Right hindlimb (tissue), 1 donor: Measurements from ENCODE around the gene OR52K2.
"Not testable (repeated sequence)": the region's sequence is repeated elsewhere in the genome, so short reads cannot be mapped to it uniquely, and the experiment has no call there.

Source experiments
- DNase-seq: peaks from one replicate; pipeline ENCODE4 v3.0.0-alpha.2; 2018

OR52K2 gene

DNA sequence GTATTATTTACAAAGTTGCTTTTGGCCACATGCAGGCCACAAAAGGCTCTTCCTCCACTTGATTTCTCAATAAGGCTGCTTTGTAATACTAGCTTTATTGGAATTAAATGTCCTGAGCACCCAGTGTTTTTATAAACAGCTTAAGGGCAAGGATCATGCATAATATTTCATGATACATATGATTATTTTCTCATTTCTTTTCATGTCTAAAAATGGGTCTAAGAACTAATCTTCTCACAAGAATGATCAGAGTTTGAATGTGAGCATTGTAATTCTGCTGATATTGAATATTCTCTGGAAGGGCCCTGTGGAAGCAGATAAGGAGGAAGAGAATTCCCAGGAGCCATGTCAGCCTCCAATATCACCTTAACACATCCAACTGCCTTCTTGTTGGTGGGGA is at the start of gene OR52K2:
OR52K2 (plus strand) TSS at position 301 of the 400 bp plus-strand sequence; CDS start at position 346, 45 bp downstream.
- no peak for DNase-seq

DNA sequence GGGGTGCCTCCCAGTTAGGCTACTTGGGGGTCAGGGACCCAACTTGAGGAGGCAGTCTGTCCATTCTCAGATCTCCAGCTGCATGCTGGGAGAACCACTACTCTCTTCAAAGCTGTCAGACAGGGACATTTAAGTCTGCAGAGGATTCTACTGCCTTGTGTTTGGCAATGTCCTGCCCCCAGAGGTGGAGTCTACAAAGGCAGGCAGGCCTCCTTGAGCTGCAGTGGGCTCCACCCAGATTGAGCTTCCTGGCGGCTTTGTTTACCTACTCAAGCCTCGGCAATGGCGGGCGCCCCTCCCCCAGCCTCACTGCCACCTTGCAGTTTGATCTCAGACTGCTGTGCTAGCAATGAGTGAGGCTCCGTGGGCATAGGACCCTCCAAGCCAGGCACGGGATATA is 42.9 kb upstream of the OR52K2 start:
- DNase-seq = not testable (repeated sequence)

- no peak for DNase-seq
Measured at GRCh38 chr11:4416306-4416705, 32.8 kb upstream of the OR52K2 start.

DNA sequence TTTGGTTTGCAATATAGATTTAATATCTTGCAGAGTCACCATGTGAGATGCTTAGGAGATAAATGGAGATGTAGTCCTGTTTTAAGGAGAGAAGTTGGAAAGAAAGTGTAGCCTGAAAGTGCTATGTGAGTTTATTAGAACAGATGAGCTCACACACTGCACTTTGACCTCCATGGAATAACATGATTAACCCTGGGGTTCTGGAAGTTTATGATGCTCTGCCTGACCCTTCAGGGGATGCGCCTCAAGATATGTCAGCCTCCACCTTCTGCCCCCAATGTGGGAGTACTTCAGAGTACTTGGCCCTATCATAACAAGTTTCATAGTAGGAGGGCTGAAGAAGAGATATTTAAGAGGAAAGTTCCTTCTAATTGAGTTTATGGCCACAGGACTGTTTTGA is 32.3 kb upstream of the OR52K2 start:
- no peak for DNase-seq

- DNase-seq = no peak
Measured at GRCh38 chr11:4418403-4418802, 30.7 kb upstream of the OR52K2 start.

DNA sequence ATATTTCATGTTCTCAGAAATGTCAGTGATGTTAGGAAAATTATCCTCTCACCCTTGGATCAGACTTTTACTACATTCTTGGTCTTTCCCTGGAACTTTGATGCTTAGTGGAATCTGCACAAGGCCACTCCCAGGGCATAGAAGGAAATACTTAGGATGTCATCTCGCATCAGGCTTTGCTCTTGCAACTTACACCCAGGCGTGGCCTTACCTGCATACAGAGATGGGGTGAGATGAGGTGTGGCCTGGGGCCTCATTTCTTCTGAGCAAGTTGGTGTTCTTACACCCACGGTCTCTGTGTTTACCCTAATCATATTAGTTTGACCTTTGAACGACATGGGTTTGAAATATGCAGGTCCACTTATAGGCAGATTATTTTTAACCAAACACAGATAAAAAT is 19.0 kb upstream of the OR52K2 start:
- no peak for DNase-seq

- DNase-seq = no peak
Measured at GRCh38 chr11:4433856-4434255, 15.2 kb upstream of the OR52K2 start.

DNA sequence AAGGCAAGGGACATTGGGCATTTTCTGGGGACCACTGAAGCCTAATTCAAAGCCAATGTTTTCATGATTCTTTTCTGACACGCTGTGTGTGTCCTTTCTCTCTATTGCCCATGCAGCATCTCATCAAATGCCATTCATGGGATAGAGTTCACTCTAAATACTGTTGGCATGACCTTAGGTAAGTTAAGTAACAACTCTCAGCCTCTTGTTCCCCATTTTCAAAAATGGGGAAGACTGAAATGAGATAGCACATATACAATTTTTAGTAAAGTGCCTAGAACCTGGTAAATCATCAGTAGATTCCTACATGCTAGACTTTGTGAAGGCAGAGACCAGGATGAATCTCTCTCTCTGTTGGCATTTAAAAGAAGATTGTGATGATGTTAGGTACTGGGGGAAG is 12.7 kb upstream of the OR52K2 start:
- DNase-seq = no peak

DNA sequence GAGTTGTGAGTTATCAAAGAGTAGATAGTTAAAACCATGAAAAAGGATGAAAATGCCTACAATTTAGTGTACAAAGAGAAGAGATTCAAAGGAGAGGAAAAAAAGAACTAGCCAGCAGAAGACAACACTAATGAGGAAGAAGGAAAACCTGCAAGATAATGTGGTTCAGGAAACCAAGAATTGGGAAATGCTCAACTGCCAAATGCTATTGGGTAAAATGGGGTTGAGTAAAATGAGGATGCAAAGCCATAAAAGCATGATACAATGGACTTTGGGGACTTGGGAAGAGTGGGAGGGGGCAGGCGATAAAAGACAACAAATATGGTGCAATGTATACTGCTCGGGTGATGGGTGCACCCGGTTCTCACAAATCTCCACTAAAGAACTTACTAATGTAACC is 7.6 kb upstream of the OR52K2 start:
- DNase-seq = no peak

- DNase-seq = no peak
Measured at GRCh38 chr11:4443232-4443891, 5.7 kb upstream of the OR52K2 start.

DNA sequence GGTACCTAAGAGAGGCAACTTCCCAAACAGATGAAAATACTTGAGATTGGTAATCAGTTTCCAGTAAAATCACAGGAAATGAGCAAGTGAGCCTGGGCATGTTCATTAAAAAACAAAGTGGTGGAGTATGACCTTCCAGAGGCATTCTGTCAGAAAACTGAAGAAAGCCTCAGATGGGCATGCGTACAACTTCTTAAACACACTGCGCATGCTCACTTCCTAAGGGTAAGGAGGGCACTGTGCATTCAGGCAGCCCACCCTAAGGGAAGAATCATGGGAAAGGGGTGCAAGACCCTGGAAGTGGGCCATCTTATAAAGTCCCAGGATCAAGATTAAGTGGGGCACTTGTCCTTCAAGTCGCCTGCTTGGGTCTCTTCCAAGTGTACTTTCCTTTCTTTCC is 4.0 kb downstream of the OR52K2 start:
- no peak for DNase-seq

GRCh38 chr11:4454021-4454420 is 4.9 kb downstream of the OR52K2 start:
- DNase-seq = no peak

DNA sequence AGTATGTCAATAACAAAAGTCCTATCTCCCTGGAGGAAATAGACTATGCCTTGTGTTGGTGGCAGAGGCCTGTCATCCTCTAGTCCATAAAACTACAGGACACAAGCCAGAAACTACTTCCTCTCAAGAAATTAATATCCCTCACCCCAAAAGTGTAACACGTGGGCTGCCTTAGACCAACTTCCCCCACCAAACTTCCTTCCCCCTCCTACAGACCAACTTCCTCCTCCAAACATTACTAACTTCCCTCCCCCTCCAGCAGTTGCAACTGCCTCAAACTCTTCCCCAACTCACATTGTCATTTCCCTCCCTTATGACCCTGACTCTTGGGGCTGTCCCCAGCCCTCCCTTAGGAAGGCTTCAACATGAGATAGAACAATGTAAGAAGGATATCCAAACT is 6.3 kb downstream of the OR52K2 start:
- no peak for DNase-seq

GRCh38 chr11:4459500-4459899 is 10.4 kb downstream of the OR52K2 start:
- no peak for DNase-seq

DNA sequence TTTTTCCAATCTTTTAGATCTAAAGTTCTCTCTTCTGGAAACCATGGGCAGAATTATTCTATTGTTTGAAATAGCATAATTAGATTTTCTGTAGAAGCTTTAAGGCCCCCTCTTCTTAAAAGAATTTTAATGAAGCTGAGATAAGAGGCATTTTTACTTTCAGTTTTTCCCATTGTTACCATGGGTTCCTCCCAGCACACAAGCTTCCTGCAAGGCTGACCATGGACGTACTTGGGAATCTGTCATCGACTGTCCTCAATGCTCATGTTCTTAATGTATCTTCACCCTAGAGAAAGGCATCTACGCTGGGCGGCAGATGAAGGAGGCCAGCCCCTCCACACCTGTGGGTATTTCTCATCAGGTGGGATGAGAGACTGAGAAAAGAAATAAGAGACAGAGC is 11.1 kb downstream of the OR52K2 start:
- DNase-seq = no peak

- DNase-seq = no peak
Measured at GRCh38 chr11:4464216-4465159, 15.4 kb downstream of the OR52K2 start.

DNA sequence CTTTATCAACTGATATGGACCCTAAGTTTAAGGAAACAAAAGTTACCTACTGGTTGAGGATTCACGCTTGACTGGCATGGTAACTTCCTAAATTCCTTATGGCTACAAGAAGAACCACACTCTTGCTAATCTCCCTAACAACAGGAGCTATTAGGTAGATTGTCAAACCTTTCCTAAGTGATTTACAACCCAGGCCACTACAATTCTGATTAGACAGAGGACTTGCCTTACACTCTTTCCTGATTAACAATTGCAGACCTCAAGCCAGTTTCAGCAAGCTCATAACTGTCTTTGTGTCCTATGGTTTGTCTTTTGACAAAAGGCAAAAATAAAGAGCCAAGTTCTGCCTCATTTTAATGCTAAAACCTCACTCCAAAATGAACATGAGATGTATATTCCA is 16.3 kb downstream of the OR52K2 start:
- no peak for DNase-seq

DNA sequence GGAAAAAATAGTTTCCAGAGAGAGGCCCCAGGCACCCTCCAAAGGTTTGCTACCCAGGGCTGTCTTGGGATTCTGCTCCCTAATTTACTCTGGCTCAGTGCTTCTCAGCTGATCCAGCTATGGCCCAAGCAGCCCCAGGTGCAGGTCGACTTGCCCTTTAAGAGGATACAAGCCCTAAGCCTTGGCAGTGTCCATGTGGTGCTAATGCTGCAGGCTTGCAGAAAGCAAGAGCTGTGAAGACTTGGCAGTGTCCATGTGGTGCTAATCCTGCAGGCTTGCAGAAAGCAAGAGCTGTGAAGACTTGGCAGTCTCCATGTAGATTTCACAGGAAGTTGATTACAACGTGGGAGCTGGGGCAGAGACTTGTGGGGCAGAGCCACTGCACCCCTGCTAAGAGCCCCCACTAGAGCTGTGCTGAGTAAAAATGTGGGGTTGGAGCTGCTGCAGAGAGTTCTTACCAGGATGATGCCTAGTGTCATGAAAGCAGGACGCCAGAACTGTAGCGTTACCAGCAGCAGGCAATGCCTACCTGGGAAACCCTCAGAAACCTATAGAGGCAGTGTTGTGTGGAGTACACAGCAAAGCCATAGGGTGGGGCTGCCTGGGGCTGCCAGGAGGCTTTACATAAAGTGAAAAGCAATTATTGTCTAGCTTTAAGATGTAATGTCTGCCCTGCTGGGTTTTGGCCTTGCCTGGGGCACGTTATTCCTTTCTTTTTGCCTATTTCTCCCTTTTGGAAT is 17.2 kb downstream of the OR52K2 start:
- no peak for DNase-seq

GRCh38 chr11:4466871-4467442 is 17.9 kb downstream of the OR52K2 start:
- no peak for DNase-seq

- DNase-seq = no peak
Measured at GRCh38 chr11:4467811-4468606, 18.9 kb downstream of the OR52K2 start.

GRCh38 chr11:4479644-4480043 is 30.5 kb downstream of the OR52K2 start:
- DNase-seq = no peak

DNA sequence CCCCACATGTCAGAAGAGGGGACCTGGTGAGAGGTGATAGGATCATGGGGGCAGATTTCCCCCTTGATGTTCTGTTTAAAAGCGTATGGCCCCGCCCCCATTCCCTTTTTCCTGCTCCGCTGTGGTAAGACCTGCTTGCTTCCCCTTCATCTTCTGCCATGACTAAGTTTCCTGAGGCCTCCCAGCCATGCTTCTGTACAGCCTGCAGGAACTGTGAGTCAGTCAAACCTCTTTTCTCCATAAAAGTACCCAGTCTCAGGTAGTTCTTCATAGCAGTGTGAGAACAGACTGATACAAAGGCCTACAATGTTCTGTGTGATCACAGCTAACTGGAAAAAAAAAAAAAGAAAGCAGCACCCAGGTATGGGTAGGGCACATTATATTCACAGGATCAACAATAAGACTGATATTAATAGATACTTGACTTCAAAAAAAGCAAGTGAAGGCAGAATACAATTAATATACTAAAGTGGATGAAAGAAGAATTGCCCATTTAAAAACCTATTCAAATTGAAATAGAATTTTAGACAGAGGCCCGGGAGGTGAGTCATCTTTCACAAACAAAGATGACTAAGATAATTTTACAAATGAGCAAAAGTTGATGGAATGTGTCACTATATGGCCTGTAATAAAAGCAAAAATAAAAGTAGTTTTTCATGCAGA is 31.6 kb downstream of the OR52K2 start:
- DNase-seq = no peak
